ENCODE results near the gene SHC3.

SHC3 gene

GRCh38 chr9:89000371-89000781 is 178.2 kb downstream of the SHC3 start:
- DNase-seq, result no peak

GRCh38 chr9:88998911-88999310 is 179.7 kb downstream of the SHC3 start:
- DNase-seq, result peak; percentile 22

GRCh38 chr9:88998503-88998902 is 180.1 kb downstream of the SHC3 start:
- DNase-seq, result no peak

- no peak for DNase-seq
Observed at GRCh38 chr9:88997646-88998045, 181.0 kb downstream of the SHC3 start.

- DNase-seq, result no peak
Observed at GRCh38 chr9:88996921-88997235, 181.7 kb downstream of the SHC3 start.

GRCh38 chr9:88996046-88996920 is 182.3 kb downstream of the SHC3 start:
- DNase-seq, result no peak

GRCh38 chr9:88995627-88996026 is 183.0 kb downstream of the SHC3 start:
- no peak for DNase-seq

- no peak for DNase-seq
Observed at GRCh38 chr9:88995200-88995577, 183.4 kb downstream of the SHC3 start.

GRCh38 chr9:88994469-88995199 is 184.0 kb downstream of the SHC3 start:
- DNase-seq, result peak; percentile 47

GRCh38 chr9:88993871-88994460 is 184.7 kb downstream of the SHC3 start:
- DNase-seq, result no peak

- DNase-seq, result no peak
Observed at GRCh38 chr9:88993327-88993726, 185.3 kb downstream of the SHC3 start.

GRCh38 chr9:88992556-88992955 is 186.1 kb downstream of the SHC3 start:
- no peak for DNase-seq

- peak; percentile 33 for DNase-seq
Observed at GRCh38 chr9:88991066-88992034, 187.3 kb downstream of the SHC3 start, which contains the start of gene S1PR3. Gene S1PR3 (plus strand): TSS chr9:88991468. CDS start chr9:89001201, 9,733 bp downstream.

- DNase-seq, result no peak
Observed at GRCh38 chr9:88990729-88991065, 187.9 kb downstream of the SHC3 start.

- no peak for DNase-seq
Observed at GRCh38 chr9:88990041-88990728, 188.4 kb downstream of the SHC3 start.

GRCh38 chr9:88988796-88989641 is 189.6 kb downstream of the SHC3 start:
- DNase-seq, result peak; percentile 56

GRCh38 chr9:88987661-88988060 is 191.0 kb downstream of the SHC3 start:
- DNase-seq, result no peak

GRCh38 chr9:88986776-88987175 is 191.8 kb downstream of the SHC3 start:
- DNase-seq, result no peak

GRCh38 chr9:88985616-88986015 is 193.0 kb downstream of the SHC3 start:
- no peak for DNase-seq

- no peak for DNase-seq
Observed at GRCh38 chr9:88984543-88984883, 194.1 kb downstream of the SHC3 start.

Data from fibroblast of skin of abdomen (primary cell).